Stimulated activated naive CD4-positive, alpha-beta T cell treated with Interleukin-2 at 50 U/mL for 16 hours (primary cell): ENCODE data around the gene PDE6D.
"Not testable (repeated sequence)": the region's sequence is repeated elsewhere in the genome, so short reads cannot be mapped to it uniquely, and the experiment has no call there.

Experiments
- DNase-seq: peaks from one replicate; lab custom pipeline; 2025; lab: John Stamatoyannopoulos, UW

The PDE6D gene

GRCh38 chr2:231769170-231770136 lies 11.6 kb downstream of the PDE6D start:
- no peak for DNase-seq

- no peak for DNase-seq
These were observed 15.6 kb downstream of the PDE6D start for GRCh38 chr2:231765496-231765929.

GRCh38 chr2:231764760-231765159 lies 16.3 kb downstream of the PDE6D start:
- no peak for DNase-seq

- no peak for DNase-seq
These were observed 17.0 kb downstream of the PDE6D start for GRCh38 chr2:231764124-231764523.

GRCh38 chr2:231761735-231762134 lies 19.3 kb downstream of the PDE6D start:
- no peak for DNase-seq

GRCh38 chr2:231752061-231752460 lies 29.0 kb downstream of the PDE6D start:
- DNase-seq: no peak

GRCh38 chr2:231751042-231751815 lies 29.9 kb downstream of the PDE6D start:
- DNase-seq: no peak

- DNase-seq: not testable (repeated sequence)
These were observed 32.1 kb downstream of the PDE6D start for GRCh38 chr2:231749016-231749415.

- DNase-seq: not testable (repeated sequence)
These were observed 32.8 kb downstream of the PDE6D start for GRCh38 chr2:231748153-231748896.

GRCh38 chr2:231745303-231746038 lies 35.6 kb downstream of the PDE6D start:
- no peak for DNase-seq

- DNase-seq: no peak
These were observed 37.5 kb downstream of the PDE6D start for GRCh38 chr2:231743376-231744116.

- no peak for DNase-seq
These were observed 43.3 kb downstream of the PDE6D start for GRCh38 chr2:231737761-231738160.

- no peak for DNase-seq
These were observed 48.5 kb downstream of the PDE6D start for GRCh38 chr2:231732604-231733003.

GRCh38 chr2:231727621-231728020 lies 53.5 kb downstream of the PDE6D start:
- DNase-seq: no peak

GRCh38 chr2:231726276-231726675 lies 54.8 kb downstream of the PDE6D start:
- DNase-seq: no peak

- no peak for DNase-seq
These were observed 55.6 kb downstream of the PDE6D start for GRCh38 chr2:231725476-231725875.

- no peak for DNase-seq
These were observed 58.3 kb downstream of the PDE6D start for GRCh38 chr2:231722721-231723307.

GRCh38 chr2:231720987-231721966 lies 59.8 kb downstream of the PDE6D start:
- DNase-seq: no peak
